Spleen (tissue), 11 donors: ENCODE data around the gene GNAI3. TPM values are rescaled to one million over a fixed set of nuclear protein-coding genes. Genes with fewer than 3 reads are reported as not detected.

Source experiments
- DNase-seq: peaks from one replicate; pipeline ENCODE4 v3.0.0-alpha.2; 2020
- H3K27ac ChIP-seq, 8 donors: fragments of 200-600 bp; sonication (generic) in 7 of 8; 1 replicate in 4 of 8; 2 replicates in 4 of 8; pipeline versions ENCODE4 v1.5.0 to v1.8.0; 2016 to 2021; ENCODE audit warnings: inconsistent platforms in 4 of 8, mild to moderate bottlenecking in 4 of 8, moderate library complexity in 1 of 8
- H3K27me3 ChIP-seq, 7 donors: fragments of 200-600 bp; sonication (generic) in 6 of 7; replicated peaks in 1 of 7; 1 replicate in 4 of 7; 2 replicates in 3 of 7; pipeline versions ENCODE4 v1.5.0 to v1.8.0; 2016 to 2021; ENCODE audit warnings: inconsistent platforms in 3 of 7, mild to moderate bottlenecking in 1 of 7
- H3K36me3 ChIP-seq, 6 donors: fragments of 200-600 bp; sonication (generic) in 5 of 6; 1 replicate in 4 of 6; 2 replicates in 2 of 6; pipeline versions ENCODE4 v1.5.0 to v1.8.0; 2016 to 2021; ENCODE audit warnings: inconsistent platforms in 2 of 6
- H3K4me1 ChIP-seq, 6 donors: fragments of 200-600 bp; sonication (generic) in 5 of 6; 1 replicate in 3 of 6; 2 replicates in 3 of 6; pipeline versions ENCODE4 v1.5.0 to v1.8.0; 2016 to 2021; ENCODE audit warnings: inconsistent platforms in 3 of 6
- H3K4me3 ChIP-seq, 8 donors: fragments of 200-600 bp; sonication (generic) in 7 of 8; 1 replicate in 4 of 8; 2 replicates in 4 of 8; pipeline versions ENCODE4 v1.5.0 to v1.8.0; 2016 to 2021; ENCODE audit warnings: inconsistent platforms in 4 of 8, mild to moderate bottlenecking in 4 of 8, moderate library complexity in 2 of 8
- H3K9me3 ChIP-seq, 8 donors: fragments of 200-600 bp; sonication (generic) in 7 of 8; 1 replicate in 4 of 8; 2 replicates in 4 of 8; pipeline versions ENCODE4 v1.5.0 to v1.8.0; 2016 to 2021; ENCODE audit warnings: inconsistent platforms in 4 of 8
- CTCF ChIP-seq, 11 experiments: fragments of 200-600 bp in 7 of 11; fragments of 450-650 bp in 4 of 11; sonication (generic) in 4 of 11; IDR thresholded peaks in 8 of 11; conservative IDR thresholded peaks in 3 of 11; 1 replicate in 7 of 11; 2 replicates in 4 of 11; pipeline versions ENCODE4 v1.4.0 to v1.8.0; 2016 to 2021; ENCODE audit warnings: antibody characterized with exemption in 11 of 11, inconsistent platforms in 4 of 11, mild to moderate bottlenecking in 1 of 11
- POLR2A ChIP-seq, 3 donors: fragments of 450-650 bp; IDR thresholded peaks; one replicate each; pipeline ENCODE4 v1.5.1; 2017; ENCODE audit warnings: antibody characterized with exemption in 3 of 3, mild to moderate bottlenecking in 1 of 3
- POLR2AphosphoS5 ChIP-seq, 3 donors: sonication (generic); formaldehyde crosslinking; IDR thresholded peaks; one replicate each; pipeline ENCODE4 v1.5.1; 2017; ENCODE audit warnings: antibody characterized with exemption in 3 of 3
- WGBS, 5 donors: extraction: QIAGEN DNeasy Blood & Tissue Kit in 3 of 5; methylation state at CpG; one replicate each; pipeline versions ENCODE4 v1.1.5 to v1.1.7; 2013 to 2018; 5-methylcytosine and 5-hydroxymethylcytosine counted together
- intact Hi-C: fragments of 100-400 bp; cut with DNase I; formaldehyde crosslinking; loops from one replicate; pipeline ENCODE4 v1.15.0; 2023; ENCODE audit warnings: low total_unique reads
- polyA plus RNA-seq, 3 donors: library from polyadenylated mRNA; stranded (reverse); fragments of 200-250 nt; gene quantifications; one replicate each; pipeline ENCODE4 v1.2.1, GENCODE V29; 2013
- total RNA-seq, 7 donors: library from RNA; depleted of rRNA in 3 of 7; stranded (reverse); fragments of >200 nt in 3 of 7; fragmentation: NEBNext Ultra II Directional in 4 of 7; extraction: Animal tissue kit (Norgen Biotek cat#: 25700) in 4 of 7; gene quantifications; one replicate each; pipeline versions ENCODE4 v1.1.0 to v1.2.1, GENCODE V29; 2016 to 2021
- donor health status: healthy with polysubstance abuse.
- donor health status: DM: no; HTN: no; CAD: no; lungs with moderate emphysema.
- donor health status: DM: no; HTN: no; CAD: no.
- donor health status: Bipolar disorder and iron deficiency.
- donor health status: healthy.
- donor health status: DM: no; HTN: no; CAD: no.
- donor health status: DM: yes; HTN: yes; CAD: no.

Gene GNAI3
- total and polyA plus RNA-seq, 10 donors: 1.8 to 11.4 (median 9.2) TPM

GRCh38 chr1:109643385-109644230, 95.2 kb downstream of the GNAI3 start:
- intact Hi-C loops: loop anchor here (5.0 to 10.0 kb wide), 3 partner anchors 96 to 341 kb away; partner anchors contain the start of genes AHCYL1 and GNAI3
- DNase-seq: peak; percentile 96
- no peaks in the 10 kb centered on the region for H3K9me3 ChIP-seq
- H3K27me3 ChIP-seq: no peaks in the 10 kb centered on the region
- H3K4me3 ChIP-seq: peak overlapping the region in 1 of 8 donors; percentile 19
- H3K4me1 ChIP-seq: peaks cover 6 to 22% (median 16%) of the 10 kb centered on the region in 6 donors
- 36 to 73% (median 42%) methylated on average over 12 to 32 of the region's 32 CpGs for WGBS, 5 donors
- TF ChIP-seq CTCF (IDR thresholded peaks at IDR 0.05 in 8 of 11, conservative IDR thresholded peaks at IDR 0.05 in 3 of 11) (peak; percentile 73 to 96 (median 92)), POLR2A (IDR thresholded peaks at IDR 0.05) (no peak), POLR2AphosphoS5 (IDR thresholded peaks at IDR 0.05) (peak; percentile 21 to 48 (median 39))
- no peaks in the 10 kb centered on the region for H3K36me3 ChIP-seq
- peak overlapping the region in 2 of 8 donors; percentile 28 to 36 for H3K27ac ChIP-seq

GRCh38 chr1:109644670-109645069, 96.3 kb downstream of the GNAI3 start:
- Histone ChIP-seq H3K27me3 (no peaks in the 10 kb centered on the region), H3K36me3 (no peaks in the 10 kb centered on the region), H3K4me1 (peaks cover 6 to 23% (median 18%) of the 10 kb centered on the region in 6 donors), H3K9me3 (no peaks in the 10 kb centered on the region), H3K27ac (no peak overlapping the region), H3K4me3 (no peak overlapping the region)
- intact Hi-C loops: loop anchor here (5.0 to 10.0 kb wide), 3 partner anchors 97 to 340 kb away; partner anchors contain the start of genes AHCYL1 and GNAI3
- 76% methylated on average over 10 of the region's 10 CpGs; no CpG with 5 or more reads in 3 of the 5 donors for WGBS, 5 donors
- TF ChIP-seq CTCF (IDR thresholded peaks at IDR 0.05 in 8 of 11, conservative IDR thresholded peaks at IDR 0.05 in 3 of 11) (no peak), POLR2A (IDR thresholded peaks at IDR 0.05) (no peak), POLR2AphosphoS5 (IDR thresholded peaks at IDR 0.05) (no peak)
- DNase-seq: no peak

- intact Hi-C loops: loop anchor here (10.0 kb wide), 1 partner anchor 335 kb away; the partner anchor contains the start of gene AHCYL1
- Histone ChIP-seq H3K36me3 (no peaks in the 10 kb centered on the region), H3K27me3 (no peaks in the 10 kb centered on the region), H3K9me3 (no peaks in the 10 kb centered on the region), H3K4me3 (peak overlapping the region in 2 of 8 donors; percentile 4 to 37), H3K27ac (peak overlapping the region in 1 of 8 donors; percentile 13), H3K4me1 (peaks cover 0 to 5% (median 0%) of the 10 kb centered on the region in 6 donors)
- TF ChIP-seq CTCF (IDR thresholded peaks at IDR 0.05 in 8 of 11, conservative IDR thresholded peaks at IDR 0.05 in 3 of 11) (peak in 3 of 11 experiments; percentile 17 to 32 (median 18)), POLR2A (IDR thresholded peaks at IDR 0.05) (no peak), POLR2AphosphoS5 (IDR thresholded peaks at IDR 0.05) (no peak)
- 46 to 64% (median 62%) methylated on average over 4 of the region's 4 CpGs for WGBS, 5 donors
- DNase-seq: no peak
Measured at GRCh38 chr1:109649491-109649914, 101.1 kb downstream of the GNAI3 start.

- Histone ChIP-seq H3K27me3 (no peaks in the 10 kb centered on the region), H3K4me3 (no peak overlapping the region), H3K36me3 (no peaks in the 10 kb centered on the region), H3K27ac (no peak overlapping the region), H3K4me1 (peaks cover 0 to 15% (median 9%) of the 10 kb centered on the region in 6 donors), H3K9me3 (no peaks in the 10 kb centered on the region)
- 81 to 96% (median 91%) methylated on average over 3 of the region's 3 CpGs for WGBS, 5 donors
- intact Hi-C loops: no loop called here
- TF ChIP-seq CTCF (IDR thresholded peaks at IDR 0.05 in 8 of 11, conservative IDR thresholded peaks at IDR 0.05 in 3 of 11) (no peak), POLR2A (IDR thresholded peaks at IDR 0.05) (no peak), POLR2AphosphoS5 (IDR thresholded peaks at IDR 0.05) (no peak)
- DNase-seq: no peak
Measured at GRCh38 chr1:109650609-109651008, 102.2 kb downstream of the GNAI3 start.
